Measurements from ENCODE around the gene ATOSB.

DNA sequence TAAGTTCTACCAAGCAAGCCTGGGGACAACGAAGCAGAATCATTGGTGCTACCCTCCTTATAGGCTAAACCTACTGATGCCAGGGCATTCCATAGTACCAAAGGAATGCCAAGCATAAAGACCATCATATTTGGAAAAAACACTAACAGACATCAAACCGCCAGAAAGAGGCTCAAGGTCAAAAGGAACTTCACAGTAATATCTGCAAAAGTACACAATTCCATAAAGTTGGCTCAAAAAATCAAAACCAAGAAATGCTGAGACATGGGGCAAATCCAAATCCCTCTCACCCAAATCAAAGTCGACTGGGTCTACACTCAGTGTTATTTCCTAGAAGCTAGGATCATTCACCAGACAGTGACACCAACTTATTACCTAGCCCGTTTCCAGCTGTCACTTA is 46.6 kb downstream of the ATOSB start:
- TF ChIP-seq POLR2A (IDR thresholded peaks at IDR 0.05; ENCODE audit: control extremely low read depth in 1 of 2, low read depth in 2 of 2, low read length in 2 of 2) (no peak), YY1 (IDR thresholded peaks at IDR 0.05; ENCODE audit: low read depth, low read length) (no peak), POLR2AphosphoS5 (IDR thresholded peaks at IDR 0.05; ENCODE audit: low read depth, low read length) (no peak; the same call in 1 of the 2 replicates), TAF1 (IDR thresholded peaks at IDR 0.05; ENCODE audit: low read depth, low read length) (no peak)

Data from H1 (cell line).